SHP77 (cell line): ENCODE results near the gene CADPS2.

Experiments used
- DNase-seq, 2 experiments: peaks; one replicate each; lab custom pipeline; 2025; lab: John Stamatoyannopoulos, UW

The CADPS2 gene

DNA sequence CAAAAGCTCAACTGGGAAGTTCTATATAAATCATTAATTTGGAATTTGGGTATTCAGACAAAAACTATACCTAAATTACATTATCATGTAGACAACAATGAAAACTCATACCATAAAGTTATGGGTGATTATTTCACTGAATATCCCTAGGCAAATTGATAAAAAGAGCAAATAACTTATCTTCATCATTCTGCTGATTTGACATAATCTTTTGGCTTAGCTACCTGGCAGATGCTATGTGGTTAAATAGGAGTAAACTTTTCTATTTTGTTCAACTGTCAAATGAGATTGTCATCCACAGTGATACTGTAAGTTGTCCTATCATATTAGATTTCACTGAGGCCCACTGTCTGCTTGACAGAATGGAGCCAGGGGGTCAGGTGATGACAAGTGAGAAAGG, 432.8 kb downstream of the CADPS2 start:
- no peak for DNase-seq

DNA sequence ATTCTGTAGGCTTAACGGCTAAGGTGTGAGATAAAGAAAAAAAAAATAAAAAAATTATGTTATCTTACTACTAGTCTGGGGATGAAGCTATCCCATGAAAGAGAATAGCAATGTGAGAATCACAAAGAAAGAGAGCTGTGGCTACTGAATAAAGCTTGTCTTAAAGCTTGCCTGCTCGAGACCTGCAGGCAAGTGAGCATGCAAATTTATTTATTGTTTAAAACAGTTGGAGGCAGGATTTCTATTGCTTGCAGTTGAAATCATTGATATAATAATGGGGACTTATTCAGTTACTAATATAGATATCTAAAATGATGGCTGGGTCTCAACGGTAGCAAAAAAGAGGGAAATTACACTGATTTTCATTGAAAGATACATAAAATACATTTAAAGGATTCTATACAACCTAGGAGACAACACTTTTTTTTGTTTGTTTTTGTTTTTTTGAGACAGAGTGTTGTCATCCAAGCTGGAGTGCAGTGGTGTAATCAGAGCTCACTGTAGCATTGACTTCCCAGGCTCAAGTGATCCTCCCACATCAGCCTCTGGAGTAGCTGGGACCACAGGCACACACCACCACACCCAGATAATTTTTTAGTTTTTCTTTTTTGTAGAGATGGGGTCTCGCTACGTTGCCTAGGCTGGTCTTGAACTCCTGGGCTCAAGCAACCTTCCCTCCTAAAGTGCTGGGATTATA, 437.2 kb downstream of the CADPS2 start:
- DNase-seq: no peak

DNA sequence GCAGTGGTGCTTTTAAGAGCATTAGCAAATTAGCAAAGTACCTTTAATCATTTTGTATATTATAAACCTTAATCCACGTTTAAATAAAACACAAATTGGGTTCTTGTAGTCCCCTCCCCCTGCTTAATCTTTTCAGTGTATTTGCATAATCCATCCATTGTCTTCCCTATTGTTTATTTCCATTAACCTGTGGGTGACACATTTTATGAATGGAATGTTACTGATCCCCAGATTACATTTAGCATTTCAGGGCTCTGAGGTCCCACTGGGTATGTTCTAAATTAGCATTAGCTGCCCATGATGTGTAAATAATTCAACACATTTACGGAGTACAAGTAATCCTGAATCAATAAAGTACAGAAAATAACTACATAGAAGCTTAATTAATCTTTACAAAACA, 443.3 kb downstream of the CADPS2 start:
- DNase-seq: no peak

DNA sequence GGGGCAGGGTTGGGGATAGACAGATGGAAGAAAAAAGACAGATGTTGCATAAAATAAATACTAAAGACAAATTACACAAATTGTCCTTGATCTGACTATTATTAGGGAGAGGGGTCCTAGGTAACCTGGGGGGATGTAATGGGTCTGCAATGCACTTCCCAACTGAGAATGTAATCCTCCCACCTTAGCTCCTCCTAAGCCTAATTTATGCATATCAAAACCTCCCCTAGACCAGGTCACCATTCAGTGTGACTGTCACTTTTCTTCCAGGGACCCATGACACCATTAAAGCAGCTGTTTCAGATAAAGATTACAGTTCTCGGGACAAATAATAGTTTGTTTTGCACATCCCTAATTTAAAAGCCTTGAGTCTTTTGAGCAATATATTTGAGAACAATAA, 447.8 kb downstream of the CADPS2 start:
- DNase-seq: no peak

DNA sequence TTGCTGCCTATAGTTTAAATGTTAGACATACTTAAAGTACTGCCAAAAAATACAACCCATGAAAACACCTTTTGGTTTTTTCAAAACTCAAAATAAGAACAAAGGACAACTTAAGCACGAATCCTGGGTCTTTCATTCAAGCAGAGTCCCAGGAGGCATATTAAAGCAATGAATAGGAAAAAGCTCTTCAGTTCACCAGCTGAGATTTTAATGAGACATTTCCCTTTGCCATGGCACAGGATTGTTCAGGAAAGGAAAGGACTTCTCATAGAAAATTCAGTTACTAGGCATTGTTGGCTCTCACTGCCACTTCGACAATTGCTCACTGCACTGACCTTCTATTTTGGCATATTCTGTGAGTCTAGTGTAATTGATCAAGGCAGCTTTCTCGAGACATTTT, 448.3 kb downstream of the CADPS2 start:
- no peak for DNase-seq

DNA sequence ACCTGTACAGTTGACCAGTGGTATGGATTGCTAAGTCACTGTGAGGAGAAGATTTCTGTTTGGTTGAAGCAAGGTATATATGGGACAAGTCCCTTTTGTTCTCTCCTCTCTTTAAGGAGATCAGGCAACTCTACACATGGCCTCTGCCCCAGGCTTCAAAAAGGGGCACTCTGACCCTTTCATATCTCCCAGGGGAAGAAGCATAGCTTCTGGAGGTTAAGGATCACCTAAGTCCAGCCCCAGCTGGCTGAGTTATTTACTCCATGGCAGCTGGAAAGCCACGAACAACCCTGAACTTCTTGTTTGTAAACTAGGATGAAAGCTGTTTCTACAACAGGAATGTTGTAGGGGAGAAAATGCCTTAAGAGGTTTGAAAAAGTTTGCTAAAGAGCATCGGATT, 452.5 kb downstream of the CADPS2 start:
- DNase-seq: no peak

DNA sequence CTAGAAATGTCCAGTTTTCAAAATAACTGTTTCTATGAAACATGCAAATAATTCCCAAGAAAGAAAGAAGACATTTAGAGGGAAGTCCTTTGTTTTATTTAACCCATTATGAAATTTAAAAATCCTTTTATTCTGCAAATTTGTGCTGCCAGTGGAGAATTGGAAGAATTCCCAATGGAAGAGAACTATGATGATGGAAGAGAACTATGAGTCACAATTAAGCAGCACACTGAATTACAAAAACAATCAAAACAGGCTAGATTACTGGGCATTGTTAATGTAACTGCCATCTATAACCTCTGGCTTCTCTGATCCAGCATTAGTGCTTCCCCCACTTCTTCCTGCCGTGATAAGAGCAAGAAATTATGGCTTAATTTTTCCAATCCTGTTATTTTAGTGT, 455.6 kb downstream of the CADPS2 start:
- no peak for DNase-seq

DNA sequence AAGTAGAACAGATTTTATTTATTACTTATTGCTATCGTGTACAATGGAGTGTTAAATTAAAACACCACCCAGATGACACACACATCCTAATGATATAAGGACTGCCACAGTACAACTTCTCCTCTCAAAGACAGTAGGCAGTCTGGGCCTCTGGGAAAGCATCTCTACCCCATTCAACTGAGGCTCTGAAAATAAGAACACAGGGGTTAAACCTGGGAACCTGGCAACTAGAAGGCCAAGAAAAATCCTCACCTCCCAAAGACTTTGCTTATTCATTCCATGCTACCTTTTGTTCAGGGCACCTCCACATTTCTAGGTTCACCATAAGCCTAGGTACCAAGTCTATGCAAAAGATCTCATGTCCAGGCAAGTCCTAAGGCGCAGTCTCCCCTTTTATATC, 456.3 kb downstream of the CADPS2 start:
- no peak for DNase-seq

DNA sequence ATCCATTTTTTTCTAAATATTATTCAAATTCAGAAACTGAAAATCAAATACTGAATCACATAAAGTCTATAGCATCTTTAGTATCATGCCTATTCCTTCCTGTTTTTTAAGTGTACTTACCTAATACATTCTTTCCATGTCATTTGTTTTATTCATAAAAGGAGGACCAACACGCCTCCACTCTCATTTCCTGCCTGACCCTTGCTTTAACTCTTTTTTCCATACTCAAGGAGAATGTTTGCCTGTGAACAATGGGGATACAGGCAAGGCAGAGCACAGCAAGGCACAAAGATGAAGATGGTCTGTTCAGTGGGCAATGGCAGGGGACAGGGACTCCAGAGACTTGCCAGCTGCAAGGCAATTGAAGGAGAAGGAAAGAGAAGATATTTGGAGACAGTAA, 460.5 kb downstream of the CADPS2 start:
- no peak for DNase-seq

DNA sequence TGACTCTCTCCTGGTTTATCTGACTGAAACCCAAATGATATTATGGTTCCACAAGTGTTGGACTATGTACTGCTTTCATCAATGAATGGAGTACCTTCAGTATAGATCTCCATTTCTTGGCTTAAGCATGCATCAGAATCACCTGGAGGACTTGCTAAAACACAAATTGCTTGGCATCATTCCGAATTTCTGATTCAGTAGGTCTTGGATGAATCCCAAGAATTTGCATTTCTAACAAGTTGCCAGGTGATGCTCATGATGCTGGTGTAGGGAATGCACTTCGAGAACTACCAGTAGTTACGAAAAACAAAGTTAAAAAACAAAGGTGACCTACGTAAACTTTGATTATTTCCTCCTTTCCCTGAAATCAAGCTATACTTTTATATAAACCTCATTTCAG, 462.7 kb downstream of the CADPS2 start:
- no peak for DNase-seq

DNA sequence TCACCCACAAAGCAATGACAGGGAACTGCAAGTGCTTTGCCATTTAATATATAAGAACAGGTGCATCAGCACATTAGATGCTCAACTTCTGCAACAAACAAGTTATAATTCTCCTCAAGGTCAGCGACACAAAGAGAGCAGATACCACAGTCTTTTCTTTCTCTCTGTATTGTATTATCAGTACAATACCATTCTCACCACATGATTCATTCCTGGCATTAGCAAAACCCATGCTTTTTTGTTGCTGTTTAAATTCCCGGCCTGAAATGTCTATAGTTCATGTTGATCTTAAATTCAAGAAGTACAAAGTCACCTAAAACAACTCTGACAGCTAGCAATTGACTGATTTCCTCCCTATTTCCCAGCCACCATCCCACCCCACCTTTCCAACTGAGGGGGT, 469.9 kb downstream of the CADPS2 start:
- no peak for DNase-seq

DNA sequence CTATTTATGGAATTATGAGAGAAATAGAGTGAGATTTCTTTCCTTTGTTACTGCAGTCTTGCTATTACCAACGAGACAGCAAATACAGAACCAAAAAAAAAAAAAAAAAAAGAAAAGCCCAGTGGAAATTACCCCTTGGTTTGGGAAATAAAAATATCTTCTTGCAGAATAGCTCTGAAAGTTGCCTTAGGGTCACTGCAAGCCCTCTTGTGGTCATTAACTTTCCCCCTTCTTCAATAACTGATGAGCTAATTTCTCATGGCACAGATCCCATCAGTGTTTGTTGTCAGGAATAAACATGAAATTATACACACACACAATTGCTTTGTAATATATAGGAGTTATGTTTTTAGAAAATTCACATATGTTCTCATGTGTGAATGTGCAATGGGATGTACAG, 470.8 kb downstream of the CADPS2 start:
- DNase-seq: no peak

DNA sequence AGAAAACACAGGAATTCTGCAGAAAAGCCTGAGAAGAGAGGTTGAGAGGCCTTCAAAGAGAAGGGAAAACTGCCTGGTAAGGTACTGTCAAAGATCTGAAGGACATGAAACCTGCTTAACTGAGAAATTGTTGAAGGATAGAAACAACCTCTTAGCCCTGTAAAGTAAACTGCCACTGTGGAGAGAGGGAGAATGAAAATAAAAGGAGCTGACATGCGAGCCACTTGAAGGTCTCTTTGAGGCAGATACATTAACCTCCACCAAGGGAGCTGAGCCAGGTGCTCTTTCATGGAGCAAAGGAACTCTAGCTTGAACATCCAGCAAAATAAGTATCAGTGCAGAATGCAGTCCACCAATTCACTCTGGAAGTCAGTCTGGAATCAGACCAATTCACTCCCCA, 472.9 kb downstream of the CADPS2 start:
- no peak for DNase-seq

DNA sequence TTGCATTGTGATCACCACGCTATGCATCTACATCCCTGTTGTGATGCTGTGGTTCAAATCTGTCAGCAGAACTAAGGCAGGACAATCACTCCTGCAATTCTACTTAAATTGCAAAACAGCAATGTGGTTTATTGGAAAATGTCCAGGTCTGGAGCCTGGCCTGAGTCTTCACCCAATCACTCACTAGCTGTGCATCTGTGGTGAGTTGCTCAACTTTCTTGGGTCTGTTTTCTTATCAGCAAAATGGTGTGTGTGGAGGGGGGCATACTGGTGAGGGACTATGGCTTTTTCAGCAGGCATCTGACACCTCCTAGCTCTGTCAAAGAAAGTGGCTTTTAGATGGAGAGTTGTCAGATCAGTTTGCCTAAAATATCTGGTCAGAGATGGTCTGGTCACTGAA, 473.4 kb downstream of the CADPS2 start:
- DNase-seq: no peak

DNA sequence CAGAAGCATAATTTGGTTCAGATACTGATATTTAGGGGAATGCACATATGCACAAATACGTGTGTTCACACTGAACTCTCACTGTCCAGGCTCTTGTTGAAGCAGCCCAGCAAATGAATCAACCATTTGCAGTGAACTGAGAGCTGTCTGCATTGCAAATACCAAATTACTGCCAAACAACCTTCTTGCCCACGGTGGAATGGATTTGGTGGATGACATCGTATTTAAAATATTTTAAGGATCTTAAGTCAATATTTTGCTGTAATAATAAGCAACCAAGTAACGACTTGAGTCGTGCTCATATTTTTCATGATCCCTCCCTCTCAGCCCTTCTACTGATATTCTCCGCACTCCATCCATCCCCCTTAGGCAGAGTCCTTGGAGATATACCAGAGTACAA, 473.8 kb downstream of the CADPS2 start:
- no peak for DNase-seq

DNA sequence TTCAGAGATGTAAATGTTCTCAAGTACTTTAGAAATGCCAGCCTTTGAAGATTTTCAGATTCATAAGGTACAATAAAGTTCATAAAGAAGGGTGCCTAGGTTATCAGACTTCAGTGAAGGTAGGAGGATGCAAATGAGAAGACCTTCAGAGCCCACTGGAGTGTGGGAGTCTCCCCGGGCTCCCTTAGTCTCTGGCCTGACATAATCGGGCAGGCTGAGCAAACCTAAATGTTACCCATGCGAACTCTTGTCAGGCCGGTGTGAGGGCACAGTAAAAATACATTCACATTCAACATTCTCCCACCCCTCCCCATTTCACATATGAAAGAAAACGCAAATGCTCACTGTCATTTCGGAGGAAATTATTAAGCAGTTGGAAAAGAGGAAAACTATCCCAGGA, 479.1 kb downstream of the CADPS2 start:
- no peak for DNase-seq

DNA sequence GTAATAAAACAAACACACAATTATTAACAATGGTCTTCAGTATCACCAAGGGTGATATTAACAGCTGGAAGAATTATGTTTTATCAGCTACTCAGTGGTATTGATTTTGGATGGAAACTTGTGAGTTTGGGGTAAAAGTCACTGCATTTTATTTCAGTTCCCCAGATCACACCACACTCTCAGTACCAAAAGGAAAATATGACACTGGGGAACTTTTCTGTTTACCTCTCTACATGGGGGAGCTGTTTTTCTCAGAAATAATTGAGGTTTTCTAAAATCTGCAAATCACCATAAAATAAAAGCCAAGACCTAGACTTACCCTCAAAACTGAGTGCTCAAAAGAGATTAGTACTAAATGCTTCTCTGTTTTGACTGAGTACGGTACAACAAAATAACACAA, 483.1 kb downstream of the CADPS2 start:
- DNase-seq: no peak

DNA sequence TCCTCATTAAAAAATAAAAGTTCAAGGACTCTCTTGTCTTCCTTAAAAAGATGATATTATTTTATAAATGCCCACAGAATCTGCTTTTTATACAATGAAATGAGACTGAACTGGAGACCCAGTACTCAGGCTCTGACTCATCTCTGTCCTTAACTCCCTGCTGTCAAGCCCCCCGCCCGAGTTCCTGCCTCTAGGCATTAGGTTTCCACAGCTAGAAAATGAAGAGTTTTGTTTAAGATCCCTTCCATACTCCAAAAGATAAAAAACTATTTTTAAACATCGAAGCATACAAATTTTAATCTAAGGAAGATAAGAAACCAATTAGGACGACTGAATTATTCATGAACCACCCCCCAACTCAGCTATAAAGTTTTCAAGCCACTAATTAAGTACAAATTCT, 484.0 kb downstream of the CADPS2 start:
- DNase-seq: no peak

DNA sequence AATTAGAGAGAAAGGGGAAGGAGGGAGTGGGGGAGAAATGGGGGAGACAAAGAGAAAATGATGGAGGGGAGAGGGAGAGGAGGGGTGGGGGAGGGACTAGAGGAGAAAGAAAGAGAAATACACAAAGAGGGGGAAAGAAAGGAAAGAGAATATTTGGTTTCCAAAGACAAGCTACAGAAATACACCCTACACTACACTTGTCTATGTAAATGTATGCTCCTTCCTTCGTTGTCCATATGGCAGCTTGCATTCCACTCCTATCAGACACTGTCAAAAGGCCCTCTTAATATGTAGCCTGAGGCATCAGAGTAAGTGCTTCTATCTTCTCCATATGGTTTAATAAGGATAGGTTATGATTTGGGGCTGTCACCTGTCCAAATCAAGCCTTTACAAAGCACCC, 488.9 kb downstream of the CADPS2 start:
- DNase-seq: no peak

DNA sequence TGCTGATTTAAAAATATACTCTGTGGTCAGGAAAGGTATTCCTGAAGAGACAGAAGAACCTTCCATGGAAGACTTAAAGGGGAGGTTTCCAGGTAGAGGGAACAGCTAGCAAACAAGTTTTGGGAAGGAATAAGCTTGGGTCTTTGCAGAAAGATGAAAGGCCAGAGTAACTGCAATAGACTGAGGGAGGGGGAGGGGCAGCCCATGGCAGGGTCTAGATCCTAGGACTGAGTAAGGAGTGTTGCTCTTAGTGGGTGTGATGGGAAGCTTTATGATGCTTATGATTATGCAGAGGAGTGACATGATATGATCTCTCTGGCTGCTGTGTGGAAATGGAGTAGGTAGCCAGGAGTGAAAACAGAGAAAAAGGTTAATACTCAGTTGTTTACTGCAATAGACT, 491.7 kb downstream of the CADPS2 start:
- DNase-seq: no peak

DNA sequence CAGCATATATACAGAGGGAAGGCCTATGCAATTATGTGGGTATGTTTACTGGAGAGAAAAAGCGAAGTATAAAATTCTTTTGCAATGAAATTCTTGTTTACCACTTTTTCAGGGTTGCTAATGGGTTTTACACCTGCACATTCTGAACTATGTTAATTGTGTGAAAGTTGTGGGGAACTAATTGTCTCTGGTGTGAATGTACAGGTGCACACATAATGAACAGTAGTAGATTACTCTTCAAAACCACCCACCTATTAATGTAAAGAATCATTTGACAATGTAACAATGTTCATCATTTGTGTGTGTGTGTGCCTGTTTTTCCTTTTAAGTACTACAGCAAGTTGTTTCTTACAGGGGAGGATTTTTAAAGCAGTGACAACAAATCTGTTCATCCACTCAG, 501.7 kb downstream of the CADPS2 start:
- no peak for DNase-seq

DNA sequence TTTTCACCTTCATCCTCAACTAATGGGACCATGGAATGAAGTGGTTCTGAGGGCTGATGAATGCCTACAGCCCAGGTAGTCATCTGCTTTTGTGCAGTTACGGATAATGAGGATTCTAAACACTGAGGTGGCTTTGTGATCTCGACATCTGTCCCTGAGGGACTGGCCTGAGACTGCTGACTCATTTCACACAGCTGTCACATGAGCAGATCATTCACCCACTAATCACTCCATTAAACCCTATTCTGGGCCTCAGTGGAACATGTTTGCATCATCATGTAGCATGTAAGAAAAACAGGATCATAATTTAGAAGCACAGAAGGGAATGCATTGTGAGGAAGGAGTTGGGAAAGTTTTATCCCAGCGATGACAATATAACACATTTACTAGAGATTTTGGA, 502.3 kb downstream of the CADPS2 start:
- DNase-seq: no peak

DNA sequence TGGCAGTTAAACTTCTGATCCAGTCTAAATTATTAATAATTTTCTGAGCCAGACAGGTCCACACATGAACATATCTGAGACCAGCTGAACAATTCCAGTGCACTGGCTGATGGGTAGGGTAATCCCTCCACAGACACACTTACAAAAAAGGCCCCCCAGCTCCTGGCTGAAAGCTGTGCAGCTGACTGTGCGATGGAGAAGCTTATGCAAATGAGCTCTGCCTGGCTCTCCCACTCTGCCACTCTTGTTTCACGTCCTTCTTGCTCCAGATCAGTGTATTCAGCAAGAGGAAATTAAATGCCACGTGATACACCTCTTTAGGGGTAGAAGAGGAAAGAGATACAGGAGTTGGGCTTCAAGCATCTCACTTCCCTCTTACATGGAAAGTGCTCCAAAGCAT, 505.3 kb downstream of the CADPS2 start:
- DNase-seq: no peak

DNA sequence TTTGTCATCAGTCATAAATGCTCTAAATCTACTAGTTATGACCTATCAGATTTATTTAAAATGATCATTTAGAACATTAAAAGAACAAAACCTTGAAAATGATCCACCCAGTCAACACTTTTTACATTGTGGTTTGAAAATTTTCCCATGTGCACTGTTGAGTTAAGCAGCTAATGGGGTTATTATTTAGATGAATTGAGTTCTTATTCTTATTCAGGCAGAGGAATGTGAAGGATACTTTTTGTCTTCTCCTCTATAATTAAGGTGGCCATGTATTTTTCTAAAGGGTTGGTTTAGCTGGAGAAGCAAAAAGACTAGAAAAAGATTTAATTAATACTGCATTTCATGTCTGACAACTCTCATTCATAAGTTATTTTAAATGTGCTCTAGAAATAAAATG, 506.8 kb downstream of the CADPS2 start:
- DNase-seq: no peak

DNA sequence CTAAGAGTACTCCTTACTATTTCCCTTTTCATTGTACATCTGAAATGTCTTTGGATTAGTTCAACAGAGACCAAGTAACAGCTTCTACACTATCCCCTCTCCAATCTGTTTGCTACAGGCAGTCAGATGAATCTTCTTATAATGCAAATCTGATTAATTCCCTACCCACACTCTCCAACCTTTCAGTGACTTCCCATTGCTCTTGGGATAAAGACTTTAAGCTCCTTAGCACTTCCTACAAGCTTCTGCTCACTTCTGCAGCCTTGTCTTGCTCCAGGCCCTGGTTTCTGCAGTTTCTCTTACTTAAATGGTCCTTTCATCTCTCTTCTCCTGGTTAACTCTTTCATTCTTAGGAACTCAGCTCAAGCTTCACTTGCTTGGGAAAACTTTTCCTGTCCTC, 516.5 kb downstream of the CADPS2 start:
- DNase-seq: no peak
